ENCODE measurements around the gene GADL1. TPM values are rescaled to one million over a fixed set of nuclear protein-coding genes. Genes with fewer than 3 reads are reported as not detected.

GADL1 gene
- total and polyA plus RNA-seq, 2 experiments from 2014 or later = 0.13 TPM; not detected in 1

DNA sequence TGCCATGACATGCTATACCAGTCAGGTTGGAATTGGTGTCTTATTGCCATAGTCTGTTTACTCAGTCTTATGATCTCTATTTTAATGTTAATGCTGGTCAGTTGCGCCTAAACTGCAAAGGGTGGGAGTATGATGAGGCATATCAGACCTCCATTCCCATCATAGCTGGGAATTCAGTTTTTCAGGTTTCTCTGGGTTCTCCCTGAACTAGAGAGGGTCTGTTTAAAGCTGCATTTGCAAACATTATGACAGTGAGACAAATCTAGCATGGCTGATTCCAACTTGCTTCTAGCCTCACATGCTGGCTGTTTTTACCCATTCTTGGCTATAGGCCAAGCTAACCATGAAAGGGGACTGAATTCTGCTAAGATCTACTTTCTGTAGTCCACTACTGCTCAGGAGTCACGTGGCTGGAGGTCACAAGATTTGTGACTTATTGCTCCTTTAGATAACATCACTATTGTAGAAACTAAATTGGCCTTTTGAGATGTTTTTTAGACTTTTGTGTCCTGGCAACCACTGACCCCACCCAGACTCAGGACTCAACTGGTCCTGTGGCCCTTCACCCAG lies 191.5 kb downstream of the GADL1 start:
- H3K36me3 ChIP-seq (replicated peaks; ENCODE audit: insufficient read depth, low read depth) = no peaks in the 10 kb centered on the region
- no peak for DNase-seq (ENCODE audit: low spot score)
- H3K27ac ChIP-seq = no peak overlapping the region
- H2AFZ ChIP-seq = no peak overlapping the region
- WGBS (ENCODE audit: low lambda C conversion rate, missing lambda C conversion rate) = 89% methylated on average over 2 of the region's 2 CpGs
- no peak overlapping the region for H3K4me3 ChIP-seq
- no peaks in the 10 kb centered on the region for H3K27me3 ChIP-seq
- H4K20me1 ChIP-seq (ENCODE audit: insufficient read depth, poor library complexity, severe bottlenecking) = no peaks in the 10 kb centered on the region
- H3K9me3 ChIP-seq (ENCODE audit: low read depth) = no peaks in the 10 kb centered on the region
- H3K79me2 ChIP-seq = no peaks in the 10 kb centered on the region
- no peaks in the 10 kb centered on the region for H3K9me2 ChIP-seq (replicated peaks; ENCODE audit: insufficient read depth)
- no peak overlapping the region for H3K4me2 ChIP-seq
- TF ChIP-seq, protein P1, sequence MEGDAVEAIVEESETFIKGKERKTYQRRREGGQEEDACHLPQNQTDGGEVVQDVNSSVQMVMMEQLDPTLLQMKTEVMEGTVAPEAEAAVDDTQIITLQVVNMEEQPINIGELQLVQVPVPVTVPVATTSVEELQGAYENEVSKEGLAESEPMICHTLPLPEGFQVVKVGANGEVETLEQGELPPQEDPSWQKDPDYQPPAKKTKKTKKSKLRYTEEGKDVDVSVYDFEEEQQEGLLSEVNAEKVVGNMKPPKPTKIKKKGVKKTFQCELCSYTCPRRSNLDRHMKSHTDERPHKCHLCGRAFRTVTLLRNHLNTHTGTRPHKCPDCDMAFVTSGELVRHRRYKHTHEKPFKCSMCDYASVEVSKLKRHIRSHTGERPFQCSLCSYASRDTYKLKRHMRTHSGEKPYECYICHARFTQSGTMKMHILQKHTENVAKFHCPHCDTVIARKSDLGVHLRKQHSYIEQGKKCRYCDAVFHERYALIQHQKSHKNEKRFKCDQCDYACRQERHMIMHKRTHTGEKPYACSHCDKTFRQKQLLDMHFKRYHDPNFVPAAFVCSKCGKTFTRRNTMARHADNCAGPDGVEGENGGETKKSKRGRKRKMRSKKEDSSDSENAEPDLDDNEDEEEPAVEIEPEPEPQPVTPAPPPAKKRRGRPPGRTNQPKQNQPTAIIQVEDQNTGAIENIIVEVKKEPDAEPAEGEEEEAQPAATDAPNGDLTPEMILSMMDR (IDR thresholded peaks at IDR 0.05; ENCODE audit: poor library complexity) = no peak
- TF ChIP-seq EZH2 (IDR thresholded peaks at IDR 0.05; ENCODE audit: borderline replicate concordance) = no peak
- TF ChIP-seq EZH2phosphoT487 (IDR thresholded peaks at IDR 0.05; ENCODE audit: low read depth, severe bottlenecking, unreplicated experiment) = no peak
- H3K4me1 ChIP-seq (ENCODE audit: insufficient read depth) = no peaks in the 10 kb centered on the region

DNA sequence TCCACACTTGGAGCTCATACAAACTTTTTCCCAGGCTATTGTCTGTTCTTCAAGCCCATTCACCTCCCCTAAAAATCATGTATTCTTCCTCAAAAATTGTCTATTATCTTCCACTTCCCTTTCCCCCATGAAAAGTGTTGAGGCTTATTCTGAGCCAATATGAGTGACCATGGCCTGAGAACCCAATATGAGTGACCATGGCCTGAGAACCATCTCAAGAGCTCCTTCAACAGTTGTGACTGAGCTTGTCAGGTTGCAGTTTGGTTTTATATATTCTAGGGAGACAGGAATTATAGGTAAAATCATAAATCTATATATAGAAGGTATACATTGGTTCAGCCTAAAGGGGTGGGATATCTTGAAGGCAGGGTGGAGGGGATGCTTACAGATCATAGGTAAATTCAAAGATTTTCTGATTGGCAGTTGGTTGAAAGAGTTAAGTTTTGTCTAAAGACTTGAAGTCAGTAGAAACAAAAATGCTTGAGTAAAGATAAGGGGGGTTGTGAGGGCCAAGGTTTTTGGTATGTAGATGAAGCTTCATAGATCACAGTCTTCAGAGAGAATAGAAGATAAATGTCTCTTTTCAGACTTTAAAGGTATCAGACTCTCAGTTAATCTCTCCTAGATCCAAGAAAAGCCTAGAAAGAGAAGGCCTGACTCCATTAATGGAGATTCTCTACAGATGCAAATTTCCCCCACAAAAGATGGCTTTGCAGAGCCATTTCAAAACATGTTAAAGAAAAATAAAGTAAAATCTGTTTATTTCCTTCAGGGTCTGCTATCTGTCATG lies 192.2 kb downstream of the GADL1 start:
- Histone ChIP-seq H2AFZ (no peak overlapping the region), H4K20me1 (ENCODE audit: insufficient read depth, poor library complexity, severe bottlenecking) (no peaks in the 10 kb centered on the region), H3K4me1 (ENCODE audit: insufficient read depth) (no peaks in the 10 kb centered on the region), H3K4me3 (no peak overlapping the region), H3K9me3 (ENCODE audit: low read depth) (no peaks in the 10 kb centered on the region), H3K27ac (no peak overlapping the region), H3K4me2 (no peak overlapping the region), H3K27me3 (no peaks in the 10 kb centered on the region), H3K36me3 (replicated peaks; ENCODE audit: insufficient read depth, low read depth) (no peaks in the 10 kb centered on the region), H3K9me2 (replicated peaks; ENCODE audit: insufficient read depth) (no peaks in the 10 kb centered on the region), H3K79me2 (no peaks in the 10 kb centered on the region)
- TF ChIP-seq, protein P1 (IDR thresholded peaks at IDR 0.05; ENCODE audit: poor library complexity) = no peak
- TF ChIP-seq EZH2 (IDR thresholded peaks at IDR 0.05; ENCODE audit: borderline replicate concordance) = no peak
- no peak for TF ChIP-seq EZH2phosphoT487 (IDR thresholded peaks at IDR 0.05; ENCODE audit: low read depth, severe bottlenecking, unreplicated experiment)
- no peak for DNase-seq (ENCODE audit: low spot score)

- H3K9me2 ChIP-seq (replicated peaks; ENCODE audit: insufficient read depth) = no peaks in the 10 kb centered on the region
- no peaks in the 10 kb centered on the region for H3K36me3 ChIP-seq (replicated peaks; ENCODE audit: insufficient read depth, low read depth)
- no peaks in the 10 kb centered on the region for H3K9me3 ChIP-seq (ENCODE audit: low read depth)
- no peak overlapping the region for H3K4me3 ChIP-seq
- no peak overlapping the region for H2AFZ ChIP-seq
- no peak overlapping the region for H3K27ac ChIP-seq
- H4K20me1 ChIP-seq (ENCODE audit: insufficient read depth, poor library complexity, severe bottlenecking) = no peaks in the 10 kb centered on the region
- H3K79me2 ChIP-seq = no peaks in the 10 kb centered on the region
- no peaks in the 10 kb centered on the region for H3K4me1 ChIP-seq (ENCODE audit: insufficient read depth)
- 97% methylated on average over 3 of the region's 3 CpGs for WGBS (ENCODE audit: low lambda C conversion rate, missing lambda C conversion rate)
- DNase-seq (ENCODE audit: low spot score) = no peak
- H3K4me2 ChIP-seq = no peak overlapping the region
- no peaks in the 10 kb centered on the region for H3K27me3 ChIP-seq
- TF ChIP-seq EZH2phosphoT487 (IDR thresholded peaks at IDR 0.05; ENCODE audit: low read depth, severe bottlenecking, unreplicated experiment) (no peak), EZH2 (IDR thresholded peaks at IDR 0.05; ENCODE audit: borderline replicate concordance) (no peak)
- TF ChIP-seq, protein P1 (IDR thresholded peaks at IDR 0.05; ENCODE audit: poor library complexity) = no peak
Measured at GRCh38 chr3:30700702-30701321, 193.6 kb downstream of the GADL1 start.

Data from hepatocyte (in vitro differentiated cells).